COLO668 (cell line): ENCODE measurements around the gene MRPS25.
"Not testable (repeated sequence)": the region's sequence is repeated elsewhere in the genome, so short reads cannot be mapped to it uniquely, and the experiment has no call there.

Experiments
- DNase-seq: peaks from one replicate; lab custom pipeline; 2025; ENCODE audit not compliant: unreplicated experiment; lab: John Stamatoyannopoulos, UW

The MRPS25 gene

DNA sequence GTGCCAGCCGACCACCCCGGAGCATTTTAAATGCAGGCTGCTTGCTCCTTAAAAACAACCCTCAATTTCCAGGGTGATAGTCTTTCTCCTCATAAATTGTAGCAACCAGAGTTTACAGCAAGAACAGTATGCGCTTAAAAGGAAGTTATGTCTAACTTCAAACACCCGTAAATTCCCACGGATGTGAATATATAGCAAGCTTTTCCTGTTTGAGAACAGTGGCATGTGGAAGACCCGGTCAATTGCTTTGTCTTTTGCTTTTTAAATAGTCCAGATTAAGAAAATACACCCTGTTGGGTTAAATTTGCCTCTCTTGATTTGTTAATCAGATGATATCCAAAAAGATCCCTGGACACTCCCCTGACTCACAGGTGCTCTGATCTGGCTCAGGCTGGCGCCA is 20.8 kb downstream of the MRPS25 start:
- no peak for DNase-seq

DNA sequence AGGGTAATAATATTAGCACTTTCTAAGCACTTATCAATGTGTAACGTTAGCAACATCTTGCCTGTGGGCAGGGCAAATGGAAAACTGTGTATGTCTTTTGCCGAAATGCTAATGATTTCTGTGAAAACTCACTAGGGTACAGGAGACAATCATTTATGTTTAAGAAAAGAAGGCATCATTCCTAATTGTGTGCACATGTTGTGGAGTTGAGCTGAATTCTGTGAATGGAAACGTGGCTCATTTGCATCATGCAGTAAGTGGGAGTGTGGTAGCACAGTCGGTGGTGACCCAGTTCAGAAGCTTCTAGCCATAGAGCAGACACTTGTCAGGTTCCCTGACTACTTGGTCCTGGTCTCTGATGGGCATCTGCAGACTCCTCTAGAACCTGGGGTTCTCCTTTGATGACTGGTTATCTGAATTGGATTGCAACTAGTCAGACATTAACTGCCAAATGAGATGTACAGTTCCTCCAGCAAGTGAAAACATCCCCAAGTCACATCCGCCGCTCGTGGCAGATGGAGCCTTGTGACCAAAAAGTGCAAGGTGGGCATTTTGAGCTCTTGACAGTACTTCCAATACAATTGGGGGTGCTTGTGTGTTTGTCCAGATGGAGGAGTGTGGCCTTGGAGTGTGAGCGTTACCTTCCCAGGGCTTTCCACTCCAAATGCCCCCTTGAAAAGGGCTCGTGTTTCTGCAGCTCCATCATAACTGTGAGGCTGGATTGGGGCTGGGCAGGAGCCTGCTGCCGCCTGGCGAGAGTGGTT is 21.5 kb downstream of the MRPS25 start:
- no peak for DNase-seq

DNA sequence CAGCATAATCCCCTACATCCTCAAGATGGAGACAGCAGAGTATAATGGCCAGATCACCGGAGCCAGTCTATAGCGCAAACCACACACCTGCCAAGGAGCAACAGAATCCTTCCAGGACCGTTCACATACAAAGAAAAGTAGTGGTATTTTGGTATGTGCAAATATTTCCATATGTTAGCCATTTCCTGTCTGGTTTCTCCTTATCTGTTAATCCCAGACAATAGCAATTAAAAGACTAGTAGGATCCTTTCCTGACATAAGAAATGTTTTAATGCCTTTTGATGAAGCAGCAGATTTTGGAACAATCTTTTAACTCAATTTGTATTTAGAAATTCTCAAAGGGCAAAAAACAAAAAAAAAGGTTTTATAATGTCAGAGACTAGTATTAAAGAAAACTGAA is 22.2 kb downstream of the MRPS25 start:
- no peak for DNase-seq

DNA sequence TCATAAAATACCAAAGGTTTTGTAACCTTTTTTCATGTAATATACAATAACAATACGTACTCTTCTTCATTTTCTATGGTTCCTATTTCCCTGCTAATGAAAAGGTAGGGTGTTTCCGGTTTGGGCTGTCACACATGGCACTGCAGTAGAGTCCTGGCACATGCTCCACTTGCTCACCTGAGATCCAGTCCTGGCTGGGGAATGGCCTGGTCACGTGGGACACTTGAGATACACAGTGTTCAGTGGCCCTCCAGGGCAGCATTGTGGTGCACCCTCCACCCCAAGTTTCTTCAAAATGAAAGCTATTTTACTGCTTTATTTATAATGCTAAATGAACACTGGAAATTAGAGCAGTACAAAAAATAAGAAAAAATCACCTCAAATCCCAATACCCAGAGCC is 23.2 kb downstream of the MRPS25 start:
- no peak for DNase-seq

DNA sequence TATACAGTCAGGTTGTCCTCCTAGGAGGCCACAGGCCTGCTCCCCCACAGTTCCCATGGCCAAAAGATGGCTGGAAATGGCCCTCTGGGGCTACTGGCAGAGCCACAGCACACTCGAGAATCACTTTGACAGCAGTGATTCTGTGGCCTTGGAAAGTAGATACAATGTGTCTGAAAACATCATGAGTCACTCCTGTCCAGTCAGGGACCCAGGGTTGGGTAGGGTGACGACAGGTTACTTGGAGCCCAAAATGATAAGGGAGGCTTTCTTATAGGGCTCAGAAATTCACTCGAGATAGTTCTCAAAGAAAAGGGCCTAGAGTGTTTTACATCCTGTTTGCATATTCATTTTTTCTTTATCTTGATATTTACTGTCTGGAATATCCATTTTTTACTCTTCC is 24.3 kb downstream of the MRPS25 start:
- DNase-seq, result no peak

DNA sequence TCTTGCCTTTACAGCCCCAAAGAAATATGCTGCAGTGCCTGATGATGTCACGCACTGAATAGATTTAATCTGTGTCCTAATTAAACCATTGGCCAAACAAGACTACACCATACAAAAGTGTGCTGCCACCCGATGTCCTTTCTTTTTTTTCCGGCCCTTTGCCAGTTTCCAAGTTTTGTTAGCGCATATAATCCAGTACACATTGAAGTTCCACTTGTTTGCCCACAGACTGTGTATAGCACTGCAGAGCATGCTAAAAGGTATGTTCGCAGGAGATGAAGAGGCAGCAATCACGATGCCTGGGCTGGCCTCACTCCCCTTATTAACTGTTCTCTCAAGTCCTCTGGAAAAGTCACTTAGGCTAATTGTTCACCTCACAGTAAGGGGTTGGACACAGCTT is 26.8 kb downstream of the MRPS25 start:
- DNase-seq, result no peak

DNA sequence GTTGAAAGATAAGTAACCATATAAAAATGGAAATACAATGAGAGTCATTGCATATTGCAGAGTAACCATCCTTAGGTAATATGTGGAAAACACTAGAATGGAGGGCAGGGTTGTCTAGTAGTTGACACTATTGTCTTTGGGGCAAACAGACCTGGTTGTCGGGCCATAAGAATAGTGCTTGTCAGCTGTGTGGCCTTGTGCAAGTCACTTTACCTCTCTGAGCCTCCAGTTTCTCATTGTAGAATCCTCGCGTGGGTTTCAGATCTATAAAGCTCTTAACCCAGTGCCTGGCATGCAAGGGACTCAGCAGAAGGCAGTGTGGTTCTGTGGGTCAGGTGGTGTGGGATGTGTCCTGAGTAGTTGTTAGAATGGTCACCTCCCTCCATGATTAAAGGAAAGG is 32.0 kb downstream of the MRPS25 start:
- DNase-seq, result no peak

DNA sequence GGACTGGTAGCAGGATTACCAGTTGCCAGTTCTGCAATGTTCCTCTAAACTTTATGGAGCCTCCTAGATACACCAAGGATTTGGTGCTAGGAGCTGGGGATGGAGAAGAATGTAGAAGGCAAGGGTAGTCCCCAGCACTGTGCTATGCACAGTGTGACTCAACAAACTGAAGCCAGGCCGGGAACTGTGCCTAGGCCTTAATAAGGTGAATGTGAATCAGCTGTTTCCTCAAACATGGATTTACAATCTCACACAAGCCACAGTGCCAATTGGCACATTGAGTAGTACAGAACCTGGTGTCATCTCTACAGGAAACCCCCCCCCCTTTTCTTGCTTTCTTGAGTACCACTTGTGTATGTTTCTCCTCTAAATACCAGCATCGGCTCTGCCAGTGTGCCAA is 32.5 kb downstream of the MRPS25 start:
- DNase-seq, result no peak

DNA sequence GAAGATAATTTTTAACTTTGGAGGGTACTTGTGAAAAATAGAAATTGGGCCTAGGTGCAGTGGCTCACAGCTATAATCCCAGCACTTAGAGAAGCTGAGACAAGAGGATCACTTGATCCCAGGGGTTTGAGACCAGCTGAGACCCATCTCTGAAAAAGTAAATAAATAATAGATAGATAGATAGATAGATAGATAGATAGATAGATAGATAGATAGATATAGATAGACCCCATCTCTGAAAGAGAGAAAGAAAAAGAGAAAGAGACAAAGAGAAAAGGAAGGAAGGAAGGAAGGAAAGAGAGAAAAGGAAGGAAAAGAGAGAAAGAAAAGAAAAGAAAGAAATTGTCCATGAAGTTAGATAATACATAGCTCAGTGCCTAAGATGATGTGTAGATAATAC is 35.5 kb downstream of the MRPS25 start:
- no peak for DNase-seq

DNA sequence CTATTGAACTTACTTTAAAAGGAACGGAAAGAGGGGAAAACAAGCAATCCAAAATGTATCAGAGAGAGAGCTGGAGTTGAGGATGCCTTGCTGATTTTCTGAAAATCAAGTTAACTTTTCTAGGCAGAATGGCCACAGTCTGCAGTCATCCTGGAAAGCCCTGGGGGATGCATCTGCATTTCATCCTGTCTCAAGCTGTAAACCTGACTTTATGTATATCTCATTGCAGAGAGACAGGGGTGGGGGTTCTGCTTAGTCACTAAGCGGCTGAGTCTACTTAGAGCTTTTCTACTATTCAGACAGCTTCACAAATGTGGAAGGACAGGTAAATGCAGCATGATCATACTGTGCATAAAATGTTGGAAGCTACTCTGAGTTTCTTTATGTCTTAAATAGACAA is 41.4 kb downstream of the MRPS25 start:
- no peak for DNase-seq

DNA sequence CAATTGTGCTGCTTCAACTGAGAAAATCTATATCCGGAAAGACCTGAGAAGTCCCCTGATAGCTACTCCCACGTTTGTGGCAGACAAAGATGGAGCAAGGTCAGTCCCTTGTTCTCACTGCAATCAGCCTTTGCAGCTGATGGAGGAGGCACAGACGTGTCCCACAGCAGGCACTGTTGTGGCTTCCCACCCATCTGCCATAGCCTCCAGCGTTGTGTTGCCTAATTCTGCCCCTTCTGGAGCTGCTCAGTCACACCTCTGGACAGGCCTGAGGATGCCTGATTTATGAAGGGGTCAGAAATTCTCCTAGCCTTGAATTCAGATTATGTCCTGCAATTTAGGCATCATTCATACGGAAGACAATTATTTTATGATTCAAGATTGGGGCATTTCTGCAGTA is 41.9 kb downstream of the MRPS25 start:
- DNase-seq, result no peak

DNA sequence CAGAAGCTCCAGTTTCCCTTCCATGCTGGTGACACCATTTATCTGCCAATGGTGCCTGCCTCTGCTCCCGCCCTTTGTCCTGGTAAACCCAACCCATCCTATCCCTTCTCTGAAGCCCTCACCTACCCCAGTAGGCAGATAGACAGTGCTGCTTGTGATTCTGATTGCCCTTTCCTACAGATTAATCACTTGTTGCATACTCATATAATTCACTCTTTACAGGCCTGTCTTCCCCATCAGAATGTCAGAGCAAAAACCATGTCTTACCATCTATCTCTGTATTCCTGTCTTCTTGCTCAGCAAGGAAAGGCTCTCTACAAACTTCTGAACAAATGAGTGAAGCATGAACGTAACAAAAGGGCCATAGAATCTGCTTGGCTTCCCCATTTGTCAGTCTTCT is 47.9 kb downstream of the MRPS25 start:
- DNase-seq, result no peak

DNA sequence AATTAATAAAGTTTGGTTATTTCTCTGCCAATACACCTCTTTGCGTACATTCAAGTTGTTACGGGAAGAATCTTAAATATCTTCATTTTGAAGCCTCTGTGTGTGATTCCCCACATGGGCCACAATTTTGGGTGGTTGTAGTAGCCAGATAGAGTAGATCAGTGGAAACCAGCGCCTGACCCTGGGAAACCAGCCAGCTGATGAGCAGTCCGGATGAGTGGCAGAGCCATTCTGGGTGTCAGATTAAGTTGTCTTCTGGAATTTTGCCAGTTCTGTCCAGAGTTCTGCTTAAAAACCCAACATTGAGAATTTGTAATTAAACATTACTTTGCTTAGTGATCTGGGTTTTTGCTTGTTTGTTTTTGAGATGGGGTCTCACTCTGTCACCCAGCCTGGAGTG is 49.7 kb downstream of the MRPS25 start:
- no peak for DNase-seq

DNA sequence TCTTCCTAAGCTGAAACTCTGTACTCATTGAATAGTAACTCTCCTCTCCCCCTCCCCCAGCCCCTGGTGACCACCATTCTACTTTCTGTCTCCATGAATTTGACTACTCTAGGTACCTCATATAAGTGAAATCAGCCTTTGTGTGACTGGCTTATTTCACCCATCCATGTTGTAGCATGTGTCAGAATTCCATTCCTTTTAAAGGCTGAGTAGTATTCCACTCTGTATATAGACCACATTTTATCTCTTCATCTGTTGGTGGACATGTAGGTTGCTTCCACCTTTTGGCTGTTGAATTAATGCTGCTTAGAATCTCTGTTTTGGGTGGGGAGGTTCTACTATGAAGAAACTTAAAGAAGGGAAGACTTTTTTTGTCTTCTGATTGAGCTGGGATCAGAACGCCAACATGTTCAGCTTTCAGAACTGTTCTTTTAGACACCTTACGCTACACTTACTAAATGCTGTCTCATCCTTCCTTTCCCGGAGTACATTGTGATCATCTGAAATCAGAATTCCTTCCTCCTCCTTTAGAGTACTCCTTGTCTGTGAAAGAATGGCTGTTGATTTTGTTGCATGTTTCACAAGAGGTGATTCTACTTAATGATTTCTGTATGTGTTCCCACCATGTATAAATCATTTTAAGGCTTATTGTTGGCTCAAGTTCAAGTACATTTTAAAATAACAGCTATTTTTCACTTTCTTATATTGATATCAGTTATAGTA is 50.3 kb downstream of the MRPS25 start:
- no peak for DNase-seq

DNA sequence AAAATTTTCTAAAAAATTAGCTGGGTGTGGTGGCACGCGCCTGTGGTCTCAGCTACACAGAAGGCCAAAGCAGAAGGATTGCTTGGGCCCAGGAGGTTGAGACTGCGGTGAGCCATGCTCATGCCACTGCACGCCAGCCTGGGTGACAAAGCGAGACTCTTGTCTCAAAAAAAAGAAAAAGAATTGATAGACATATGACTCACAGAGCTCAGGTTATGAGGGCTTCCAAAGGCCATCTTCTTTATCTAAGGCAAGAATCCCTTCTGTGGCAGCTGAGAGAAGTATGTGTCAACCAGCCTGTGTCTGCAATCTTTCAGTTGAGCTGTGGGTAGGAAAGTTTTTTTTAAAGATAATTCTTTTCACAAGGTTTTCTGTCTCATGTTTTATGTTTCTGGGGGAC is 53.9 kb downstream of the MRPS25 start:
- no peak for DNase-seq

DNA sequence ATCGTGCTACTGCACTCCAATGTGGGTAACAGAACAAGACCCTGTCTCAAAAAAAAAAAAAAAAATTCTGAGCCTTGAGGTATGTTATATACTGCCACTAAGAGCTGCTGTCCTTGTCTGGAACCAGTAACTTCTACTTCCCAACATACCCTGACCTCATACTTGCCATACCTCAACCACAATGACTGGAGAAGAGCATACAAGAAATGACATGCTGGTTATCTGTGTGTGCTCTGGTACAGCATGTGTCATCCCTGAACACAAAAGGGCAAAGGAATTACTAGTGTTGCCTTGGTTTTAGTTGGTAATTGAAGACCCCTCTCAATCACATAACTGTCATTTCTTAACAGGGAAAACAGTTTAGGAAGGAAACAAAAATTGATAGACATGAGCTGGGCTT is 54.5 kb downstream of the MRPS25 start:
- DNase-seq, result no peak

DNA sequence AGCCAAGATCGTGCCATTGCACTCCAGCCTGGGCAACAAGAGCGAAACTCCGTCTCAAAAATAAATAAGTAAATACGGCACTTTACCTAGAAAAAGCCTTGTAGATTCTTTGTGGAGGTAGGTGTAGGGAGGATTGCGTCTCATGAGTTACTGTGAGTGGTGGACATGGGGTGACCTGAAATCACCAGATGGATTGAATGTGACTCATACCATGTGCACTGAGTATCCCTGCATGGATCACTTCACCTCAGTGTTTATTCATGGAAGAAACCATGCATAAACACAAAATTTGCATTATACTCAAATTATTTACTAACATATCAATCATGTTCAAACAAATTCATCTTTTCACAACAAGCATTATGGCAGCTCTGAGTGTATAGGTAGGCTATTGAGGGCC is 55.9 kb downstream of the MRPS25 start:
- DNase-seq, result no peak

DNA sequence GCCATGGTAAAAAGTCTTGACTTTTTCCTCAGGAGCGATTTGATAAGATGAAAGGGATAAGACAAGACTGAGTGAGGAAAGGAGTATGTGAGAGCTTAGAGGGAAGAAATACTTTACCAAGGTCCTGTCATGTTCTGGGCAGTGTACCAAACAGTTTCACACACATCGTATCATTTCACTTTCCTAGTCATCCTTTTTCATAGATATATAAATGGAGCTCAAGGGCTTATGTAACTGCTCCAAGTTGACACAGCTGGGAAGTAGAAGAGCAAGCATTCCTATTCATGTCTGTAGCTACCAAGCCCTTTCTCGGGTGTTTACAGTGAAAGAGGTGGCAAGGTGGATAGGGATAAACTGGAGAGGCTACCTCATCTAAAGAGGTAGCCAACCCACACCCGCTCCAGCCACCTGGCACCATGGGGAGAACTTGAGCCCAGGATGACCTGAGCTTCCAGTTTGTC is 57.4 kb downstream of the MRPS25 start:
- DNase-seq, result peak; percentile 10

DNA sequence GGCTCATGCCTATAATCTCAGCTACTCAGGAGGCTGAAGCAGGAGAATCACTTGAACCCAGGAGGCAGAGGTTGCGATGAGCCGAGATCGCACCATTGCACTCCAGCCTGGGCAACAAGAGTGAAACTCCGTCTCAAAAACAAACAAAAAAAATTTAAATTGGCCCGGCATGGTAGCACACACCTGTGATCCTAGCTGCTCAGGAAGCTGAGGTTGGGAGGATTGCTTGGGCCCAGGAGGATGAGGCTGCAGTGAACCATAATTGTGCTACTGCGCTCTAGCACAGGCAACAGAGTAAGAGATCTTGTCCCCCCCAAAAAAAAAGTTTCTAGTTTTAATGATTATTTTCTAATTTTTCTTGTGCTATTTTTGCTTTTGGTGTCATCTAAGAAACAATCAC is 65.9 kb downstream of the MRPS25 start:
- not testable (repeated sequence) for DNase-seq
